TTC549 (cell line): ENCODE results near the gene DEGS2.

Experiments
- FAIRE-seq: peaks from 2 replicates; lab custom pipeline; 2012; peaks lifted over from hg19 to GRCh38; lab: Jason Lieb, UNC

DEGS2 gene

DNA sequence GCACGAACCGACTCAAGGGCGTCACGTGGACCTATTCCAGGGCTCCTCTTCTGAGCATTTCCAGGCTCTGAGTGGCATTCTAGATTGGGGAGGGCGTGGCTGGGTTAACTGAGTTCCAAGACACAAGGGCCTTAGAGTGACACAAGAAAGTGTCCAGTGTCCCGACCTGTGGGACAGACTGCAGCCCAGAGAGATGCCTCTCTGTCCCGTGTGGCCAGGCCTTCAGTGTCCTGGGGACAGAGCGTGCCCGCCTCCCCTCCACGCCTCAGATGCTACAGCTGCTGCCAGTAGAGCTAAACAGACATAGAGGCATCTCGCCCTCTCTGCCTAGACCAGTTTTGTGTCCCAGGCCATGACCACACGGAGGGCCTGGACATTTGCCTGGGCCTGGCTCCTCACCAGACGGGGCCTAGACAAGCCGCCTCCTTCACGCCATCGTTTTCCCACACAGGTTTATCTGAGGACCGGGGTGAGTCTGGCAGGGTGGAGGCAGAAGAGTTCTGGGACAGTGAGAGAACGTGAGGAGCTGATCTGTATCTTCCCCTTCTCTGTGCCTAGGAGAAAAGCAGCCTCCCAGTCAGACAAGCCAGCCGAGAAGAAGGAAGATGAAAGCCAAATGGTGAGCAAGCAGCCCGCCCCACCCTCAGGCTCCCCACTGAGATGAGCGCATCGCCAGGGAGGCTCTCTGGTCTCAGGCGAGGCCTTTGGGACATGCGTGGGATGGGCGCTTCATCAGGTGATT, 27.1 kb downstream of the DEGS2 start:
- no peak for FAIRE-seq

DNA sequence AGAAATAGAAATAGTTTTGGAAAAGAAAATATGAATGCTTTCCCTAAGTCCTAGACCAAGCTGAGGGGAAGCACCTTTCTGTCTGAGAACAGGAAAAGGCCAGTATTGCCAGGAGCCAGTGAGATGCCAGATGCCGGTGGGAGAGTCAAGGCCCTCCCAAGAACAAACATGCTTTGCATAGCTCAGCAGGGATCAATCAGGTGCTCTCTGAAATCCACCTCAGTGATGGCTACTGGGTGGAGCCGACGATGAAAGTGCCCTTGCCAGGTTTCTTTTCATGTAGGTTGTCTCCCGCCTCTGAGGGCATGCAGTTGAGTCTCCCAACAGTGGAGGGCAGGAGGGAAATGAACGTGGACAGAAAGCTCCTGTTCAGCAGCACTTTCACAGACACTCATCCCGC, 28.3 kb downstream of the DEGS2 start:
- FAIRE-seq, result no peak

DNA sequence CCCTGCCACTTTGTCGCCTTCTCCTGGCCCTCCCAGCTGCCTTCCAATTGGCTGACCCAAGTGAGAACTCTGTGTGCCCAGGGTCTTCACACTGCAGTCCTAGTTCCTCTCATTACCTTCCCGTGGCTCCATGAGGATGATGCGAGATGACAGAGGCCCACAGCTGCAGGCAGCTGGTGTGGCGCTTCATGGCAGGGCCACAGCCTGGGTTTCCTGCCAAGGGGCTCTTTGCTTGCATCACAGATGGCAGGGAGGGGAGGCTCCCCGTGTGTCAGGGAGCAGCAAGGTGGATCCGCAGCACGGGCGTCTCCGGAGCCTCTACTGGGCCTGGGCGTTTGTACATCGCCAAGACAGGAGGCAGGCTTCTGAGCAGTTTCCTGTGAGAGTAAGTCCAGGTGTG, 28.9 kb downstream of the DEGS2 start:
- FAIRE-seq, result no peak

DNA sequence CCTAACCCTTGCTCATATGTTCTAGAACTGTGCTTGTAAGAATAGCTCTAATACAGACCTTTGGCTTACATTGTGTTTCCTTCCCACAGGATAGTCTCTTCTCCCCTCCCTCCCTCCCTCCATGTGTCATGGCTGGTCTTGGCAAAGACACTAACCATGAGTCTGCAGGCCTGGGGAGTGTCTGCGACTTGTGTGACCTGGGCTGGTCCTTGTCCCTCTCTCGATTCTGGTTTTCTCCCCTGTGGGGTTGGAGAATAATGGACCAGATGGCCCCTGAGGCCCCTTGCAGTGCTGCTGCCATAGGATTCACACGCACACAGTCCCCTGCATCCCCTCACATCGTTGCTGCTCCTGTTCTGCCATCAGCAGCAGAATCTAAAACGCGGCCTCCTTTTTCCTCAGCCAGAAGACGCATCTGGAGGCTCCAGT, 30.3 kb downstream of the DEGS2 start:
- no peak for FAIRE-seq

DNA sequence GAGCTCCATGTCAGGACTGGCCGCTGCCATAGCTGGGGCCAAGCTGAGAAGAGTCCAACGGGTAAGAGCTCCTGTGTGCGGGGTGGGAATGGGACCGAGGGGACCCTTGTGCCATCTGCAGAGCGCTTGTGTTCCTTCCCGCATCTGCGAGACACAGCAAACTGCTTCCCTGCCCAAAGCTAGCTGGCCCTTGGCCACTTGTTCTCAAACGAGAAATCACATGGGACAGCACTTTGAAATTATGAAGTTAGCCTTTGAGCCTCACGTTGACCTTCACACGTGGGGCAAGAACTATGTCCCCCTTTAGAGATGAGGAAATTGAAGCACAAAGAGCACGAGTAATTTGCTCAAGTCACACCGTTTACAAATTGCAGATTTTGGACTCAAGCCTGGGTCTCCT, 30.8 kb downstream of the DEGS2 start:
- no peak for FAIRE-seq

DNA sequence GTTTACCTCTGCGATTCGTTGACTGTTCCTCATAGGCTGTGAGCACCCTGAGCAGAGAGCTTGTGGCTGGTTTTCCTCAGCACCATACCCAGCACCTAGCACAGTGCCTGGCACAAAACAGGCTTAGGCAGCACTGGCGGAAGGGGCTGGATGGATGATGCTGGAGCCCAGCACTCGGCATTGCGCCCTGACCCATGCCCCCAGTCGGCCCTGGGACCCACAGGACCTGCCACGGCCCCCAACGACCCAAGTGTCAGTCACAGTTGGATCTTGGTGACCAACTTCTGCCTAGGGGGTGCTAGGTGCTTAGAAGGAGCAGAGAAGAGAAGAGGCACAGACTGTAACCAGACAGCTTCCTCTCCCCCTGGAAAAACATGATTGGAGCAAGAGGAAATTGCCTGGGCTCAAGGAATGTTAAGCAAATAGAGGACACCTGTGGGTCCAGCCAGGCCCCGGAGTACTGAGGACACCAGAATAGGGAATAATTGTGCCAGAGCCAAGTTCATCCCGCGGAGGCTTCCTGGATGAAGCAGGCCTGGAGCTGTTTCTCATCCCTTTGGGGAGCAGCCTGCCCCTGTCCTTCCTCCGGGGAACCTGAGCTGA, 31.5 kb downstream of the DEGS2 start:
- no peak for FAIRE-seq

DNA sequence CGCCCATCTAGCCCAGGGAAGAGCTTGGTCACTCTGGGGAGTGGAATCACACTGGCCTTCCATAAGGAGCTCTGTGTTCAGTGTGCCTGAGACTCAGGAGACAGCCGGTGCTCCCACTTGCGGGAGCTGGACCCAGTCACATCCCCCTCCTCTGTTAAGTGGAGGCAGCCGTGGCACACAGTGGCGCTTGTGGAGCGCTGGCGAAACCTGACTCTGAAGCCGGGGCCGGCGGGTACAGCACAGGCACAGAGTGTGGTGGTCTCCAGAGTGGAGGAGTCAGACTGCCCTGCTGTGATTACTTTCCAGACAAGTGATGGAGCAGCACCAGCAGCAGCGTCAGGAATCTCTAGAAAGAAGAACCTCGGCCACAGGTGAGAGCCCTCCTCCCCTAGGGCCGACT, 33.0 kb downstream of the DEGS2 start:
- no peak for FAIRE-seq

DNA sequence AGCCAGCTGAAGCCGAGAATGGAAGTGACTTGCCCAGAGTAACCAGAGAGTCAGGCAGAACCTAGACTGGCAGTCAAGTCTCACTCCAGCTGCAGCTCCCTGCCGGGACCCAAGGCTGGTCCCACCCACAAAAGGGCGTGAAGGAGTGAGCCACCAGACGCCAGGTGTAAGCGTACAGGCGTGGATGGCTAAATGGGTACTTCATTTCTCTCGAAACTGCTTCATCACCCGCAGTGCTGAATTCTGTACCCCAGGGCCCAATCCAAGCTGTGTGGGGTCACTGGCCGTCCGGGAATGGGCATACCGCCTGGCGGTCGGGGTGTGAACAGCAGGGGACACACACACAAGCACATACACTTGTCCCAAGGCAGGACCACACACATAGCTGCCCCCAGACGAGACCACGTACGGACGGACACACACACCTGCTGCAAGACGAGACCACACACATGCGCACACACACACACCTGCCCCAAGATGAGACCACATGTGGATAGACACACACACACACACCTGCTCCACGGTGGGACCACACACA, 34.8 kb downstream of the DEGS2 start:
- no peak for FAIRE-seq

DNA sequence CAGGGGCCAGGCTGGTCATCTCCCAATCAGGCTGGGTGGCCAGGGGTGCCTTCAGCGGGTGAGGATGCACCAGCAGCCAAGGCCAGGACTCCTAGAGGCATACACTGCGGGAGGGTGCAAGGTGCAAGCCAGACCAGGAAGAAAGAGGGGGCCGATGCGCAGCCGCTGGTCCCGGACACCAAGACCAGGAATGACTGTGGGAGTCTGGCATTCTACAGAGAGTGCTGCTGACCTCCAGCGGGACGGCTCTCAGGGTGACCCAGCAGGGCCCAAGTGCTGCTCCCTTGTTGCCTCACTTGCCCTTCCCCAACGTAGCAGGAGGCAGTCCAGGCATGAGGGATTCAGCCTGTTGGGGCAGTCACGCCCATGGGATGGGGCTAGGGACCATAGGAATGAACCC, 35.8 kb downstream of the DEGS2 start:
- FAIRE-seq, result no peak

DNA sequence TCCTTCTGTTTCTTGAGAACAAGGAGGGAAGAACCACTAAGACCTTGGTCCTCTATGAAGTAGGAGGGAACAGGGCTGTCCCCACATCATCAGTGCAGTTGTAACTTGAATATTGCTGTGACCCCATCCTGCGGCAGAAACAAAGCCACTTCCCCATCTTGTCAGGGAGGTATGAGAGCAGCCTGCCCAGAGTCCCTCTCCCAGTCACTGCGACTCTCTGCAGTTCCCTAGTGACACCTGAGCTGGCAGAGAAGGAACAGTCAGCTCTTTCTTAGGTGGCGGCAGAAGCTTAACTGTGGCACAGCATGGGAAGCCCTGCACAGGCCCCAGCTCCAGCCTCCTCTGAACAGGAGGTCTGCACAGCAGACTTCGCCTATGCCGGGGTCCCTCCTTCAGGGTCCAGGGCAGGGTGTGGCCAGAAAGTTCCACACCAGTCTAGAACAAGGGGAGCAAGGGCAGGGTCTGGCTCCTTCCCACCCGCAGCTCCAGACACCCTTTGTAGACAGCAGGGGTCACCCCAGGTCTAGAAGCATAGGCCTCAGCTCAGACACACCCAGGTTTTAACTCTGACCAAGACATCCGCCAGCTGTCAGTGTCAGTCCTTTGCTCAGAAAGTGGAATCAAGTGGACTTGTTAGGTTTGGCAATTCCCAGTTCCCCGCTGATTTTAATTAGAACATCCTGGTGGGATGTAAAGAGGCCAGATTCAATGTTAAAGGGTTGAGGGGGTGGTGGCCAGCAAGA, 36.8 kb downstream of the DEGS2 start:
- no peak for FAIRE-seq

DNA sequence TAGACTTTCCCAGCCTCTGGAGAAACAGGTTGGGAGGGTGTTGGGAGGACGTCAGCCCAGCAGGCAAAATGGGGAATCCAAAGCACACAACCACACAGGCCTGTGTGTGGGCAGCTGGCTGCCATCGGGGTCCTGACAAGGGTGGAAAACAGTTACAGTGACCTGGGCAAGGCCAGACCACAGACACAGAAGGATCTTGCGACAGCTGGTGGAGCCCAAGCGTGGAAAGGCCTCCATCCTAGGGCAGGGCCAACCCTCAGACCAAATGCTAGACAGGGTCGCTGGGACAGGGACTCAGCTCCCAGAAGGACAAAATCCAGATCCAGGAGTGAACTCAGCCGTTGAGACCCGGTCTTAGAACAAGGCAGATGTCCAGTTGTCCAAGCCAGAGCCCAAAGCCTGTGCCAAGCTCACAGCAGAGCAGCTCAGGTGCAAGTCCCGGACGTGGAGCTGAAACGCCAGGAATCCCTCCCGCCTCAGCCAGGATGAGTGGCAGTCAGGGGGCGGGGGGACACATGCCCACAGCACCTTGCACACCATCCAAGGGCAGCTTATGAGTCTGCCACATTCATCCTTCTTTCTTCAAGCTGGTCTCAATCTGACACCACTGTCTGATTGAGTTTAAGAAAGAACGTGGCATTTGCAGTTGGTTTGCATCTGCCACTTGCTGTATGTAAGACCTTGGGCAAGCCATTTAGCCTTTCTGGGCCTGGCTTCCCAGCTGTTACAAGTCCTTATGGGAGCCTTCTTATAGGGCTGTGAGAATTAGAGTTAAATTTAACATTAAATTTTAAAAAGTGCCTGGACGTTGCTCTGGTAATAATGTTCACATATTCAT, 37.6 kb downstream of the DEGS2 start:
- no peak for FAIRE-seq

DNA sequence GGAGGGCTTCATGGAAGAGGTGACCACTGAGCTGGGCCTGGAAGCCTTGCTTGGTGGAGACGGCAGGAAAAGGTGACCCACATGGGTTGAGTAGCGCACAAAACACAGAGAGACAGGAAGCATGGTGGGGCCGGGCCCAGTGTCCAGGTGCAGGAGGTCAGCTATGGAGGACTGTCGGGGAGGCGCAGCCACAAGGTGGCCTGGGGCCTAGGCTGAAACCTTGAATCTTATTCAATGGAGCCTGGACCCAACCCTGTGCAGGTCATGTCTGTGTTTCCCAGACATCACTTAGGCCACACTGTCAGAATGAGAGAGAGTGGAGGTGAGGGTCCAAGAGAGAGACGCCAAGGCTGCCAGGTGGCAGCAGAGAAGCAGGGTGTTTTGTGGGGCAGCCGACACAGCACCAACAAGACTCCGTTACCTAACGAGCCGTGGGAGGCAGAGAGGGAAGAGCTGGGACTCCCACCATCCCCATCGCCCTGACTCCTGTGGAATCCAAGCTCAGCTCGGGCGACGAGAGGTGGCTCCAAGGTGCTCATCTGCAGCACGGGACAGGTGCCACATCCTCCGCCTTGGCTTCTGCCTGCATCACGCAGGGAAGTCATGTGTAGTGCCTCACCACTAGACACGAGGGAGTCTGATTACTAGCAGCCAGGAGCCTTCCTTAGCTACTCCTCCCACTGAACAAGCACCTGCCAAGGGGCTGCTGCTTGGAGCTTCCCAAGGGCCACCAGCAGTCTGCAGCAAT, 38.7 kb downstream of the DEGS2 start:
- FAIRE-seq, result no peak

DNA sequence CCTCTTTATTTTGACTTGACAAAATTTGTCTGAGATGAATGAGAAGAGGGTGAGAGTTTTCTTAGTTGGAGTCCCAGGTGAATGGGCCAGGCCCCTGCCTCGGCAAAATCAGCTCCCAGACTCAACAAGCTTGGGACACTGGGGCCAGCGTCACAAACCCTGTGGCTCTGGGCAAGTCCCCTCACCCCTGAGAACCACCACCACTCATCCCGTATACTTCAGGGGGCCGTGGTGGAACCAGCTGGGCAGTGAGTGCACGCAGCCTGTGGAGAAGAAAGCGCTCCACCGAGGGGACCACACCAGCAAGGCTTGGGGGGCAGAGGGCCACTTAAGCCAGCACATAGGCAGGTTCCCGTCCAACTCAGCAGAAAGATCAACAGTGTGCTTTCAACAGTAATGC, 40.2 kb downstream of the DEGS2 start:
- FAIRE-seq, result no peak

DNA sequence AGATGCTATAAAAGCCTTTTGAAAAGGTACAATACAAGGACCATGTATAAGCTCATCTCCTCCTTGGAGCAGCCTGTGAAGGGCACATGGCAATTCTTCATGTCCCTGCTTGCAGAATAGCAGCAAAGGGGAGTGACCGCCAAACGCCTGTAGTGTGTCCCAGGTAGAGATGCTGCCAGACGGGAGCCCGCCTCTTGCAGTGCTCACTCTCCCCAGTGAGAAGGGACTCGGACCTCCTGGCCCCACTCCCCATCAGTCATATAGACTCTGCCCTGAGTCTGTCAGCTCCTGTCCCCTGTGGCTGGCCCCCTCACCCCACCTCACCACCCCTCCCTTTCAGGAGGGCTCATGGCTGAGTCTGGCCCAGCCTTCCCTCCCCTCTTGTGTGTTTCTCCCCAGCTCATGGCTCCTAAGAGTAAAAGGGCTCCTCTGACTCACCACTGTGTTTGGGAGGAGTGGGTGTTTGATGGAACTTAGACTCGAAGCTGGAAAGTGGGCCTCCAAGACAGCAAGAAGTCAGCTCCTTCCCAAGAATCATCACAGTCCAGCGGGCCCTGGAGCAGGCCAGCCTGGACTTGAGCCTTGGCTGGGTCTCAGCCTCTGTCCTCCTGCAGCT, 40.9 kb downstream of the DEGS2 start:
- FAIRE-seq, result no peak

DNA sequence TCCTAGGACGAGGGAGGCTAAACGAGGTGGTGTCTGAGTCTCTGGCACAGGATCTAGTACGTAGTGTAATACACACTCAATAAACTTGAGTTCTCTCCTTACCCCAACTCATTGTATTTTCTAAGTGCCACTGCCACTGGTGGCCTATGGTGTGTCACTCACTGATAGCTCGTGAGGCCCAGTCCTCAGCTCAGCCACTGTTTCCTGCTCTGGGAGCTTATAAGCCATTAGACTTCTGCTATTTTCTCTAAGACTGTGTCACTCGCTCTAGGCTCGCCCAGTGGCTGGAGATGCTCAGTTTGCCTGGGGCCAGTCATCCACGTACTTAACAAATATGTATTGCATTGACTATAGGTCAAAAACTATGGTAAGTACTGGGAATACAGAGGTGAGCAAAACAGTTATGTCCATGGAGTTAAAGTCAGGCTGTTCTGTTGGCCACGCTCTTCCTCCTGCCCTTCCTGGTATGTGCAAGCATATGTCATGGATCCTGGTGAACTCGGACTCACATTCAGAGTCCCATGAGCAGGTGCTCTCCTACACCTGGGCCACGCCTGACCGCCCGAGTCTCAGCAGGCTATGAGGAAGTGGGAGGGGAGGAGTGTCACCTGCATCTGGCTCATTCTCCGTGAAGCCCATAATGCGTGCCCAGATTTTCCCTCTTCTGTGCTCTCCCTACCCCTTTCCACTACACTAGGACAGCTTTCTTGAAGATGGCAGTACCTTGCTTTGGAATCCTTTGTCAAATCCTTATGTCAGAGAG, 41.6 kb downstream of the DEGS2 start:
- no peak for FAIRE-seq

DNA sequence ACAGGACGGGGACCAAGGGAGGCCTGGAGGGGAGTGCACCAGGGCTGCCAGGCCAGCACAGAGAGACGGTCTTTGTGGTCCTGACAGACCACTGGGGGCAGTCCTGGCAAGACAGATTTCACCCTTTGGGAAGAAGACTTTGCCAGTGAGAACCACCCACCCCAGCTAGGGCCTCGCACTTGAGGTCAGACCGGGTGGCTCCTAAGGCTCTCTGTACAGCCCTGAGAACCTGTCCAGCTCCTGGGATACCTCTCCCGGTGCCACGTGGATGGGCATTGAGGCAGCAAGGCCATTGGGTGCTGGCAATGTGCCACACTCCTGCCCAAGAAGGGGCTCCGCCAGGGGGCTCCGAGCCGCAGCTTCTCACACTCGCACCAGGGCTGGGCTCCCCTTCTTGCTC, 42.4 kb downstream of the DEGS2 start:
- no peak for FAIRE-seq

DNA sequence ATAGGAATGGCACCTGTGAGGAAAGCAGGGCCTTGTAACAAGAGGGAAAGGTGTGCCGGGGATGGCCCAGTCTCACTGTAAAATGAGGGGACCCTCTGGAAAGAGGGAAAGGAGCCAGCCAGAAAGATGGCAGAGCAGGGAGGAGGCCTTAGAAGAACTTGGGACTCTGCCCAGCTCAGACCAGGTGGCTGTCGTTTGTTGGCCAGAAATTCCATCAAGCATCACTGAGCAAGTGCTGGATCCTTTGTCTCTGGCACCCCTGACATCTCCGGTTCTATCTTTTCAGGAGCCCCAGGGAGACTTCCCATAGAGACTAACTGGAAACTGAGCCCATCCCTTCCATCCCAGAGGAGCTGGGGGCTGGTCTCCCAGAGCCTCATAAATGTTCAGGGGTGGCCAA, 43.3 kb downstream of the DEGS2 start:
- no peak for FAIRE-seq

DNA sequence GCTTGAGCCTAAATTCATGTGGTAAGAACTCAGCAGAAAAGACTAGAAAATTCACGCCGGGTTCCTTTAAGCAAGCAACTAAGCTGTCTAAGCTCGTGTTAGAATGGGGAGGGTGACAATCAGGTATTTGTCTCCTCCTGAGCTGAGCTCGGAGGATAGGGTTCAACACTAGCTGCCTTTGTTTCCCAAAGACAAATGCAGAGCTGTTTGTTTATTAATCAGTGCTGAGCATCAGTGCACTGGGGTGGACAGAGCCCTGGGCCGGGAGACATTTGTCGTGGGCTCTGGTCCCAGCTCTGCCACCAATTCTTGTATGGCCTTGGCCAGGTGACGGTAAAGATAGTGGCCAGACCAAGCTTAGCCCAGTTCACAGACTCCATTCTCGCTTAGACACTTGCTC, 43.7 kb downstream of the DEGS2 start:
- no peak for FAIRE-seq

DNA sequence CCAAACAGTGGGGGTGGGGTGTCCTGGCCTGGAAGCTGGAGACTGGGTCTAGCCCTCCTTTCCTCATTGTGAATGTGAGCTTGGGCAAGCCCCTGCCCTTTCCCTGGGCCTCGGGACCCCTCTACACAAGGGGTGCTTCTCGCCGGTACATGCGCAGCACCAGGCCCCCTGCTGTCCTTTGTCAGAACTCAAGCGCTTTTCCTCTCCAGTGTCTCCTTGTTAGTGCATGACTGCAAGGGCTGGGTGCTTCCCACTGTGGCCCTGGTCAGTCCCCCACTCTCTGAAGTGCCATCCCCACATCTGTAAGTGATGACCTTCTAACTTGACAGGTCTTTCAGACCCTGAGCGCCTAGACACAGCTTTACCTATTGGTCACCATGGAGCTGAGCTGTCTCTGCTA, 44.2 kb downstream of the DEGS2 start:
- FAIRE-seq, result no peak

DNA sequence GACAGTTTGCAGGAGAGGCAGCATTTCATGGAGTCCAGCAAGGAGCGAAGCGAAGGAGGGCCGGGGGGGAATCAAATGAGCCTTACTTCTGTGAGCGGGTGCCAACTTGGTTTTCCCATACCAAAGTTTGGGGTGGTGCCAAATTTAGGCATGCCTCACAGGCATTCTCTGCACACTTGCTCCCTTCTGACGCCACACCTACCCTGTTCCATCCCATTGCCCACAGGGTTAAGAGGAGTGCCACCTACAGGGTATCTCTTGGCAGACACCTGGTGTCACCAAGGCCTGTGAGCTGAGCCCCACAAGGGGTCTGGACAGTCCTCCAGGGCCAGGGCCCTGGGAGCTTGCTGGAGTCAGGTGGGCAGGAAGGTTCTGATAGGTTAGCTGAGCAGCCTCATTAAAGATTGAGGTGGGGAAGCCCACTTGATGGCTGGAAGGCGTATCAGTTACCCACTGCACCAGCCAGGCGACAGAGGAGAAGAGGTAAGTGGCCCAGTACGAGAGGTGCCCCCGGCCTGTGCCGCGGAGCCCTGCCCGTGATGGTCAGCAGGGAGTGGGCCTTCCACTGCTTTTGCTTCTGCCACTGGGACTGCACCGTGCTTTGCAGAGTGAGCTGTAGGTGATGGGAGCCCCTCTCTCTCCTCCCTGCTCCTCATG, 45.2 kb downstream of the DEGS2 start:
- FAIRE-seq, result no peak
